ENCODE data around the gene ZBTB20. TPM values are rescaled to one million over a fixed set of nuclear protein-coding genes. Genes with fewer than 3 reads are reported as not detected.

The ZBTB20 gene
- total RNA-seq, 4 donors from 2014 or later: 4.1 to 41.8 (median 11.6) TPM

- Histone ChIP-seq H3K27ac (no peak overlapping the region), H3K36me3 (no peaks in the 10 kb centered on the region), H3K4me3 (no peak overlapping the region), H3K4me1 (no peaks in the 10 kb centered on the region), H3K27me3 (no peaks in the 10 kb centered on the region), H3K9me3 (no peaks in the 10 kb centered on the region)
- intact Hi-C loops (cut with DNase I): no loop called here
- DNase-seq: no peak
- TF ChIP-seq CTCF (IDR thresholded peaks at IDR 0.05) (no peak), POLR2A (IDR thresholded peaks at IDR 0.05) (no peak)
- WGBS, 2 donors: 74 to 80% methylated on average over 2 of the region's 2 CpGs
Observed at GRCh38 chr3:114721864-114722263, 425.2 kb downstream of the ZBTB20 start.

GRCh38 chr3:114721209-114721608 is 425.9 kb downstream of the ZBTB20 start:
- TF ChIP-seq POLR2A (IDR thresholded peaks at IDR 0.05): no peak
- no peak for TF ChIP-seq CTCF (IDR thresholded peaks at IDR 0.05)
- H3K27me3 ChIP-seq: no peaks in the 10 kb centered on the region
- no peak overlapping the region for H3K4me3 ChIP-seq
- intact Hi-C loops (cut with DNase I): no loop called here
- no peaks in the 10 kb centered on the region for H3K36me3 ChIP-seq
- DNase-seq: no peak
- H3K9me3 ChIP-seq: no peaks in the 10 kb centered on the region
- H3K4me1 ChIP-seq: no peaks in the 10 kb centered on the region
- 51 to 54% methylated on average over 3 of the region's 3 CpGs for WGBS, 2 donors
- no peak overlapping the region for H3K27ac ChIP-seq

GRCh38 chr3:114718898-114719210 is 428.2 kb downstream of the ZBTB20 start:
- no peaks in the 10 kb centered on the region for H3K27me3 ChIP-seq
- intact Hi-C loops (cut with DNase I): no loop called here
- WGBS, 2 donors: 40 to 53% methylated on average over 1 of the region's 1 CpG
- no peaks in the 10 kb centered on the region for H3K9me3 ChIP-seq
- H3K36me3 ChIP-seq: no peaks in the 10 kb centered on the region
- DNase-seq: no peak
- H3K27ac ChIP-seq: no peak overlapping the region
- TF ChIP-seq POLR2A (IDR thresholded peaks at IDR 0.05) (no peak), CTCF (IDR thresholded peaks at IDR 0.05) (no peak)
- H3K4me1 ChIP-seq: peaks cover 0 to 11% (median 0%) of the 10 kb centered on the region in 3 donors
- H3K4me3 ChIP-seq: no peak overlapping the region

GRCh38 chr3:114718071-114718897 is 428.8 kb downstream of the ZBTB20 start:
- Histone ChIP-seq H3K27ac (no peak overlapping the region), H3K4me1 (peaks cover 0 to 16% (median 0%) of the 10 kb centered on the region in 3 donors), H3K4me3 (no peak overlapping the region), H3K36me3 (no peaks in the 10 kb centered on the region), H3K9me3 (no peaks in the 10 kb centered on the region), H3K27me3 (no peaks in the 10 kb centered on the region)
- DNase-seq: no peak
- TF ChIP-seq POLR2A (IDR thresholded peaks at IDR 0.05): no peak
- no peak for TF ChIP-seq CTCF (IDR thresholded peaks at IDR 0.05)
- 81 to 84% methylated on average over 7 of the region's 7 CpGs for WGBS, 2 donors
- intact Hi-C loops (cut with DNase I): no loop called here

- intact Hi-C loops (cut with DNase I): no loop called here
- no peak for TF ChIP-seq POLR2A (IDR thresholded peaks at IDR 0.05)
- TF ChIP-seq CTCF (IDR thresholded peaks at IDR 0.05): no peak
- H3K27ac ChIP-seq: no peak overlapping the region
- peaks cover 0 to 27% (median 5%) of the 10 kb centered on the region in 3 donors for H3K4me1 ChIP-seq
- no peak for DNase-seq
- no peaks in the 10 kb centered on the region for H3K27me3 ChIP-seq
- no peak overlapping the region for H3K4me3 ChIP-seq
- H3K36me3 ChIP-seq: no peaks in the 10 kb centered on the region
- no peaks in the 10 kb centered on the region for H3K9me3 ChIP-seq
Observed at GRCh38 chr3:114716916-114717315, 430.2 kb downstream of the ZBTB20 start.
